ENCODE data around the gene BAZ2B. TPM values are rescaled to one million over a fixed set of nuclear protein-coding genes. Genes with fewer than 3 reads are reported as not detected.

The BAZ2B gene
- total RNA-seq, 1 donor from 2014 or later: 69.8 TPM

DNA sequence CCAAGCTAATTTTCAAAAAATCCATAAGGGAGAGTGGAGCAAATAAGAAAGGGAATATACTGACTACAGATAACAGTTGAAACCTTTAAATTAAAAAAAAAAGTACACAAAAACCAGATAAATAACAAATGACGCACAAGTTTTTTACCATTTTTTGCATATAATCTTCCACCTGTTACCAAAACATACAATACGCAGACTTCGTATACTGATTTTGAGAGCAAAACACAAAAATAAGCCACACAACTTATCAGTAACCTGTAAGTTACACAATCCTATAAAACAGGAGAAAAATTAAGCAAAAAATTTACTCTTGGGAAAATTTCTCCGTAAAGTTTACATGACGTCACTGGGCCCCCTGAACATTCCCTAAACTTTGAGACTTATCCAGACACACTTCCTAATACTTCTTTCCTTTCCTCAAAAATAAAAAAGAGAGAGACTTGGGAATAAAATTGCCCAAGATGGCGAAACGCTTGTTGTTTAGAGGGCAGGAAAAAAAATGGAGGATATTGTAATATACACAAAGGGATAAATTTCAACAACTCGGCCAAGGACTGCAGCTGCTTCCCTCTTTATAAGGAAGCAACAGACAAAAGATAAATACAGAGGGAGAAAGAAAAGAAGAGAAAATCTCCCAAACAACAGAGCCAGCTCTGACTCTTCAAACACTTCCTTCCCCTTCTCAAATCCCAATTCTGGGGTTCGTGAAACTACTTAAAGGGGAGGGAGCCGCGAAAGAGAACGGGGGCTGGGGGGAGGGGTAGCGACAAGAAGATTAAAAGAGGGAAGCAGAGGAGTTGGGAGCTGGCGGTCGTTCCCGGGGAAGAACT, 1.6 kb downstream of the BAZ2B start:
- Histone ChIP-seq H3K9me3 (ENCODE audit: insufficient read depth, low read depth, low read length) (no peaks in the 10 kb centered on the region), H3K9ac (ENCODE audit: low read length) (peak overlapping the region; percentile 94), H2AFZ (ENCODE audit: low read depth, low read length) (no peak overlapping the region), H3K4me1 (ENCODE audit: insufficient read depth, low read length) (peaks cover 8% of the 10 kb centered on the region), H3K36me3 (ENCODE audit: insufficient read depth, low read length) (no peaks in the 10 kb centered on the region), H3K27ac (ENCODE audit: low read depth, low read length) (peak overlapping the region; percentile 98), H3K79me2 (ENCODE audit: insufficient read depth, low read length) (peaks cover 70% of the 10 kb centered on the region), H3K4me2 (ENCODE audit: low read length) (peak overlapping the region; percentile 92), H4K20me1 (ENCODE audit: insufficient read depth, low read length) (peaks cover 7% of the 10 kb centered on the region), H3K4me3 (ENCODE audit: insufficient read depth, low read depth, low read length) (peak overlapping the region; percentile 88), H3K27me3 (ENCODE audit: insufficient read depth, low read length) (no peaks in the 10 kb centered on the region)
- H3K27ac Mint-ChIP-seq (ENCODE audit: unreplicated experiment): peak overlapping the region; percentile 99
- H3K27me3 Mint-ChIP-seq (ENCODE audit: low read depth, unreplicated experiment): no peaks in the 10 kb centered on the region
- DNase-seq (ENCODE audit: low read depth): no peak
- no peak for TF ChIP-seq EZH2 (IDR thresholded peaks at IDR 0.05; ENCODE audit: insufficient read depth, low read length)
- H3K4me3 Mint-ChIP-seq (ENCODE audit: unreplicated experiment): peak overlapping the region; percentile 100
- peaks cover 16% of the 10 kb centered on the region for H3K4me1 Mint-ChIP-seq (ENCODE audit: low read depth, unreplicated experiment)
- no peak for FAIRE-seq
- H3K36me3 Mint-ChIP-seq (ENCODE audit: low read depth, unreplicated experiment): no peaks in the 10 kb centered on the region
- H3K9me3 Mint-ChIP-seq (ENCODE audit: unreplicated experiment): no peaks in the 10 kb centered on the region

DNA sequence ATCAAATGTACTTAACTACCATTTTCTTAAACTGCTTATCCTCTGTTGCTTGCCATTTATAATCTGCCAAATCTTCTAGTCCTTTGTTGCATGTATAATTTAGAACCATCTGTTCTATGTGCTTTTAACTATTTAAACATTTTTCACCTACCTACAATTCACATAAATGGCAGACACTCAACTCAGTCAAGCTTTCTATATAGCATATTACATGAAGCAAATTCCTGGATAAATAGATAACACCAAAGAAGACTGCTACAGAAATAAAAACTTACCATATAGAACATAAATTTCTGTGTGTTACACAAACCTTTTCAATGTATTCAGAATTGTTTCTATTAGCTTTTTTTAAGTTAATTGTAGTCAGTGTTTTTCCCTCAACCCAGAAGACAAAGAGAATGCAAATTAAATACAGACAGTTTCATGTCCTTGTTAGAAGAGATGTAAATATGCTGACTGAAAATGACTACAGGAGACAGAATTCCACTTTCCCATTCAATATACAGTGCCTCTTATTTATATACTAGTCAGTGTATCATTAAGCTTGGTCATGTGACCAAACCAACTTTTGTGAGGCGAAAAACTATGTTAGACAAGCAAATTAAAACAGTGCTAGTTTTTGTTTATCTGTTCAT, 2.6 kb downstream of the BAZ2B start:
- Histone ChIP-seq H3K27ac (ENCODE audit: low read depth, low read length) (peak overlapping the region; percentile 98), H3K36me3 (ENCODE audit: insufficient read depth, low read length) (no peaks in the 10 kb centered on the region), H3K4me2 (ENCODE audit: low read length) (peak overlapping the region; percentile 92), H3K4me3 (ENCODE audit: insufficient read depth, low read depth, low read length) (peak overlapping the region; percentile 88), H3K79me2 (ENCODE audit: insufficient read depth, low read length) (peaks cover 80% of the 10 kb centered on the region), H3K9me3 (ENCODE audit: insufficient read depth, low read depth, low read length) (no peaks in the 10 kb centered on the region), H3K9ac (ENCODE audit: low read length) (peak overlapping the region; percentile 94), H3K27me3 (ENCODE audit: insufficient read depth, low read length) (no peaks in the 10 kb centered on the region), H4K20me1 (ENCODE audit: insufficient read depth, low read length) (peaks cover 8% of the 10 kb centered on the region), H2AFZ (ENCODE audit: low read depth, low read length) (no peak overlapping the region), H3K4me1 (ENCODE audit: insufficient read depth, low read length) (peaks cover 8% of the 10 kb centered on the region)
- Mint-ChIP-seq H3K27ac (ENCODE audit: unreplicated experiment) (peak overlapping the region; percentile 77), H3K36me3 (ENCODE audit: low read depth, unreplicated experiment) (no peaks in the 10 kb centered on the region), H3K4me1 (ENCODE audit: low read depth, unreplicated experiment) (peaks cover 16% of the 10 kb centered on the region), H3K27me3 (ENCODE audit: low read depth, unreplicated experiment) (no peaks in the 10 kb centered on the region), H3K4me3 (ENCODE audit: unreplicated experiment) (peak overlapping the region; percentile 100), H3K9me3 (ENCODE audit: unreplicated experiment) (no peaks in the 10 kb centered on the region)
- no peak for FAIRE-seq
- peak; percentile 32 for DNase-seq (ENCODE audit: low read depth)
- TF ChIP-seq EZH2 (IDR thresholded peaks at IDR 0.05; ENCODE audit: insufficient read depth, low read length): no peak
- TF ChIP-seq, protein P1, sequence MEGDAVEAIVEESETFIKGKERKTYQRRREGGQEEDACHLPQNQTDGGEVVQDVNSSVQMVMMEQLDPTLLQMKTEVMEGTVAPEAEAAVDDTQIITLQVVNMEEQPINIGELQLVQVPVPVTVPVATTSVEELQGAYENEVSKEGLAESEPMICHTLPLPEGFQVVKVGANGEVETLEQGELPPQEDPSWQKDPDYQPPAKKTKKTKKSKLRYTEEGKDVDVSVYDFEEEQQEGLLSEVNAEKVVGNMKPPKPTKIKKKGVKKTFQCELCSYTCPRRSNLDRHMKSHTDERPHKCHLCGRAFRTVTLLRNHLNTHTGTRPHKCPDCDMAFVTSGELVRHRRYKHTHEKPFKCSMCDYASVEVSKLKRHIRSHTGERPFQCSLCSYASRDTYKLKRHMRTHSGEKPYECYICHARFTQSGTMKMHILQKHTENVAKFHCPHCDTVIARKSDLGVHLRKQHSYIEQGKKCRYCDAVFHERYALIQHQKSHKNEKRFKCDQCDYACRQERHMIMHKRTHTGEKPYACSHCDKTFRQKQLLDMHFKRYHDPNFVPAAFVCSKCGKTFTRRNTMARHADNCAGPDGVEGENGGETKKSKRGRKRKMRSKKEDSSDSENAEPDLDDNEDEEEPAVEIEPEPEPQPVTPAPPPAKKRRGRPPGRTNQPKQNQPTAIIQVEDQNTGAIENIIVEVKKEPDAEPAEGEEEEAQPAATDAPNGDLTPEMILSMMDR (IDR thresholded peaks at IDR 0.05; ENCODE audit: insufficient read depth, low read depth, low read length): no peak

DNA sequence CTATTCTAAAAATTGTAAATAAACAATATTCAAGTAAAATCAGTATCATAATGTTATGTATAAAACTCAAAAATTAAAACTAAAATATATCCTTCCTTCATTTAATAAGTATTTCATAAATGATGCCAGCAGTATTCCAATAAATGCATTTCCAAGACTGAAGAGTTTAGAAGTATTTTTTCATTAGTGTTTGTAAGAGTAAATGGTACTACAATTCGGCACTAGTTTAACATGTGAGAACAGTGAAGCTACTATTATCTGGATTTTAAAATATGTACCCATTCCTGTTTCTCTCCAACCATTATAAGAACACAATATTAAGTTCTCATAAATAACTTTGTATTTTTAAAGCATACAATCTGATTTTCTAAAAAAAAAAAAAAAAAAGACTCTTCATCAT, 3.3 kb downstream of the BAZ2B start:
- Histone ChIP-seq H3K4me2 (ENCODE audit: low read length) (peak overlapping the region; percentile 92), H3K9me3 (ENCODE audit: insufficient read depth, low read depth, low read length) (no peaks in the 10 kb centered on the region), H3K27ac (ENCODE audit: low read depth, low read length) (no peak overlapping the region), H4K20me1 (ENCODE audit: insufficient read depth, low read length) (peaks cover 8% of the 10 kb centered on the region), H3K79me2 (ENCODE audit: insufficient read depth, low read length) (peaks cover 86% of the 10 kb centered on the region), H2AFZ (ENCODE audit: low read depth, low read length) (no peak overlapping the region), H3K9ac (ENCODE audit: low read length) (peak overlapping the region; percentile 94), H3K36me3 (ENCODE audit: insufficient read depth, low read length) (no peaks in the 10 kb centered on the region), H3K27me3 (ENCODE audit: insufficient read depth, low read length) (no peaks in the 10 kb centered on the region), H3K4me3 (ENCODE audit: insufficient read depth, low read depth, low read length) (peak overlapping the region; percentile 88), H3K4me1 (ENCODE audit: insufficient read depth, low read length) (peaks cover 8% of the 10 kb centered on the region)
- H3K27me3 Mint-ChIP-seq (ENCODE audit: low read depth, unreplicated experiment): no peaks in the 10 kb centered on the region
- H3K4me1 Mint-ChIP-seq (ENCODE audit: low read depth, unreplicated experiment): peaks cover 16% of the 10 kb centered on the region
- H3K9me3 Mint-ChIP-seq (ENCODE audit: unreplicated experiment): no peaks in the 10 kb centered on the region
- DNase-seq (ENCODE audit: low read depth) (no peak), FAIRE-seq (no peak)
- TF ChIP-seq, protein P1 (IDR thresholded peaks at IDR 0.05; ENCODE audit: insufficient read depth, low read depth, low read length): no peak
- TF ChIP-seq EZH2 (IDR thresholded peaks at IDR 0.05; ENCODE audit: insufficient read depth, low read length): no peak
- H3K27ac Mint-ChIP-seq (ENCODE audit: unreplicated experiment): peak overlapping the region; percentile 19
- H3K4me3 Mint-ChIP-seq (ENCODE audit: unreplicated experiment): peak overlapping the region; percentile 100
- no peaks in the 10 kb centered on the region for H3K36me3 Mint-ChIP-seq (ENCODE audit: low read depth, unreplicated experiment)

All from astrocyte (in vitro differentiated cells and primary cell).